Measurements from ENCODE around the gene RIC1. TPM values are rescaled to one million over a fixed set of nuclear protein-coding genes. Genes with fewer than 3 reads are reported as not detected.

The RIC1 gene
- total RNA-seq, 4 donors from 2014 or later: 15.4 to 37.2 (median 27.6) TPM

- no peak for DNase-seq
- Histone ChIP-seq H3K36me3 (peaks cover 0 to 78% (median 0%) of the 10 kb centered on the region in 3 donors), H3K27ac (no peak overlapping the region), H3K4me3 (no peak overlapping the region), H3K4me1 (no peaks in the 10 kb centered on the region), H3K9me3 (no peaks in the 10 kb centered on the region), H3K27me3 (no peaks in the 10 kb centered on the region)
- 82 to 85% methylated on average over 1 of the region's 1 CpG for WGBS, 2 donors
- TF ChIP-seq CTCF (IDR thresholded peaks at IDR 0.05) (no peak), POLR2A (IDR thresholded peaks at IDR 0.05) (no peak)
- intact Hi-C loops (cut with DNase I): no loop called here
These were observed 186.6 kb downstream of the RIC1 start for GRCh38 chr9:5815461-5815860.

- no peaks in the 10 kb centered on the region for H3K9me3 ChIP-seq
- H3K27ac ChIP-seq: no peak overlapping the region
- peaks cover 0 to 78% (median 0%) of the 10 kb centered on the region in 3 donors for H3K36me3 ChIP-seq
- no peaks in the 10 kb centered on the region for H3K4me1 ChIP-seq
- WGBS, 2 donors: 92 to 96% methylated on average over 3 of the region's 3 CpGs
- no peak for DNase-seq
- TF ChIP-seq CTCF (IDR thresholded peaks at IDR 0.05) (no peak), POLR2A (IDR thresholded peaks at IDR 0.05) (no peak)
- H3K4me3 ChIP-seq: no peak overlapping the region
- intact Hi-C loops (cut with DNase I): no loop called here
- no peaks in the 10 kb centered on the region for H3K27me3 ChIP-seq
These were observed 189.0 kb downstream of the RIC1 start for GRCh38 chr9:5817862-5818261.

- DNase-seq: no peak
- H3K4me1 ChIP-seq: no peaks in the 10 kb centered on the region
- TF ChIP-seq POLR2A (IDR thresholded peaks at IDR 0.05) (no peak), CTCF (IDR thresholded peaks at IDR 0.05) (no peak)
- WGBS, 2 donors: 79 to 87% methylated on average over 2 of the region's 2 CpGs
- intact Hi-C loops (cut with DNase I): no loop called here
- H3K27ac ChIP-seq: no peak overlapping the region
- no peaks in the 10 kb centered on the region for H3K9me3 ChIP-seq
- peaks cover 0 to 80% (median 0%) of the 10 kb centered on the region in 3 donors for H3K36me3 ChIP-seq
- H3K27me3 ChIP-seq: no peaks in the 10 kb centered on the region
- H3K4me3 ChIP-seq: no peak overlapping the region
These were observed 189.7 kb downstream of the RIC1 start for GRCh38 chr9:5818424-5819142.

- no peak overlapping the region for H3K4me3 ChIP-seq
- DNase-seq: no peak
- WGBS, 2 donors: 96% methylated on average over 6 of the region's 6 CpGs
- H3K27me3 ChIP-seq: no peaks in the 10 kb centered on the region
- intact Hi-C loops (cut with DNase I): no loop called here
- H3K4me1 ChIP-seq: no peaks in the 10 kb centered on the region
- no peaks in the 10 kb centered on the region for H3K9me3 ChIP-seq
- TF ChIP-seq CTCF (IDR thresholded peaks at IDR 0.05): no peak
- no peak for TF ChIP-seq POLR2A (IDR thresholded peaks at IDR 0.05)
- peaks cover 0 to 81% (median 0%) of the 10 kb centered on the region in 3 donors for H3K36me3 ChIP-seq
- no peak overlapping the region for H3K27ac ChIP-seq
These were observed 190.3 kb downstream of the RIC1 start for GRCh38 chr9:5819174-5819573.

- 70 to 93% methylated on average over 1 of the region's 1 CpG for WGBS, 2 donors
- peaks cover 0 to 87% (median 0%) of the 10 kb centered on the region in 3 donors for H3K36me3 ChIP-seq
- H3K9me3 ChIP-seq: no peaks in the 10 kb centered on the region
These were observed 191.5 kb downstream of the RIC1 start for GRCh38 chr9:5820425-5820824.

More at GRCh38 chr9:5820425-5820824, 191.5 kb downstream of the RIC1 start:
- H3K4me1 ChIP-seq: no peaks in the 10 kb centered on the region
- TF ChIP-seq POLR2A (IDR thresholded peaks at IDR 0.05) (no peak), CTCF (IDR thresholded peaks at IDR 0.05) (no peak)
- no peak overlapping the region for H3K27ac ChIP-seq
- no peaks in the 10 kb centered on the region for H3K27me3 ChIP-seq
- no peak for DNase-seq
- no peak overlapping the region for H3K4me3 ChIP-seq
- intact Hi-C loops (cut with DNase I): no loop called here
